GM19193 (cell line): ENCODE measurements around the gene KDM5B.

ENCODE experiments used
- POLR2A ChIP-seq: IDR thresholded peaks from 4 replicates; pipeline ENCODE4 v1.6.1; 2011; ENCODE audit not compliant: insufficient read depth, insufficient read length; ENCODE audit errors: extremely low read depth

The KDM5B gene

DNA sequence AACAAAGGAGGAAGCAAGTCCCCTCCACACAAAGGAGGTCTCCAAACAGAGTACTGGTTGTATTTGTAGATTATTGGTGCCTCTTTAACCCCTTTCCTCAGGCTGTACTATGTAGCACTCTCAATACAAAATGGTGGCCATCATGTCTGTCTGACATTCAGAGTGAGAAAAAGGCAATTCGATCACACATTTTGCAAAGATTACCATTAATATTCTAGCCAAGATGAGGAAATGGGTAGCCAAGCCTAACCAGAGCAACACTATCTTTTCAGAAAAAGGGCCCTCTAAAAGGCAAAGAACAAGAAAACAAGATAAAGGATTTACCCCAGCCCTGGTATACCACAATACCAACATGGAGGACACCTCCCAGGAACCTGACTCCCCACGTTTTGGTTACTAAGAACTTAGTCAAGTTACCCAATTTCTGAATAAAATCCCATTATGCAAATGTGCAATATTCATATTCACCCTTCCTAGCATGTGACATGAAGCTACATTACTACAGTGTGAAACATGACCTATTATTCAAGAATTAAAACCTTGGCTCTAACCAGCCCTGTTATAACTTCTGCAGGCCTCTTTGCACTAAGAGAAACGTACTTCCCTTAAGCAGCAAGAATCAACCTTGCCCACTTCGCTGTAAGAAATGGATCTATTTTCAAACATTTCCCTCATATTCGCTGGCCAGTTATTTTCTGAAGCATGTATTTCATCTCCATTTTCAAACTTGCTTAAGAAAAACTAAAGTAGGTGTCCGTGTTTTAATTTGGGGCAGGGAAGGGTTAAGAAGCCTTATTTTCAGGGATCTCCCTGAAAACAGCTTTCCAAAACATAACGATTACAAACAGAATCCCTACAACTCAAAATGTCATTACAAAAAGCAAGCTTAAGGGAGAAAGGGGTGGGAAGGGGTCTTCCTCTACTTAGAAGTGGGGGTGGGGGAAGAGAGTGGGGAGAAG, 2.1 kb downstream of the KDM5B start:
- no peak for TF ChIP-seq POLR2A

- TF ChIP-seq POLR2A: no peak
Measured at GRCh38 chr1:202804126-202804525, 4.1 kb downstream of the KDM5B start.

DNA sequence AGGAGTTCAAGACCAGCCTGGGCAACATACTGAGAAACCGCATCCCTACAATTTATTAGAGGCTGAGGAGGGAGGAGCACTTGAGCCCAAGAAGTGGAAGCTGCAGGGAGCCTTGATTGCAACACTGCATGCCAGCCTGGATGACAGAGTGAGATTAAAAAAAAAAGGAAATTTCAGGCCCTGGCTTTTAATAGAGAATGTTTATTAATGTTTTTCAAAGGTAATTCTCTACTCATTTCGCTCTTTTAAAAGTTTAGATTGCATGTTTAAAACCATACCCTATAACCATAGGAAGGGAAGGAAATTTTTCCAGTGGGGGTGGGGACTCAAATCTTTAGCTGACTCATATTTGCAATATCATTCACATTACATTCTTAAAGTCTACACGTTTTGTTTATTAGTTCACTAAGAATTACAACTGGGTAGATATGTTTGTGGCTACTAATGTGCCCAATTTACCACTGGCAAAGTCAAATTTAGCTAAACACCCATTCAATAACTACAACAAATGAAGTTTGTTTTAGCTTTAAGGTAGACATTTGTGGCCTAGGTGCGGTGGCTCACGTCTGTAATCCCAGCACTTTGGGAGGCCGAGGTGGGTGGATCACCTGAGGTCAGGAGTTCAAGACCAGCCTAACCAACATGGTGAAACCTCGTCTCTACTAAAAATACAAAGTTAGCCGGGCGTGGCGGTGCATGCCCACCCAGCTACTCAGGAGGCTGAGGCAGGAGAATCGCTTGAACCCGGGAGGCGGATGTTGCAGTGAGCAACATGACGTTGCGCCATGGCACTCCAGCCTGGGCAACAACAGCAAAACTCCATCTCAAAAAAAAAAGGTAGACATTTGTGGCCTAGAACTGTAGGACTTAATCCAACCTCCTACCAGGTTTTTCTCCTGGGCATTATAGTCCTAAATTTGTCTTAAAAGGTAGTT, 5.0 kb downstream of the KDM5B start:
- no peak for TF ChIP-seq POLR2A

DNA sequence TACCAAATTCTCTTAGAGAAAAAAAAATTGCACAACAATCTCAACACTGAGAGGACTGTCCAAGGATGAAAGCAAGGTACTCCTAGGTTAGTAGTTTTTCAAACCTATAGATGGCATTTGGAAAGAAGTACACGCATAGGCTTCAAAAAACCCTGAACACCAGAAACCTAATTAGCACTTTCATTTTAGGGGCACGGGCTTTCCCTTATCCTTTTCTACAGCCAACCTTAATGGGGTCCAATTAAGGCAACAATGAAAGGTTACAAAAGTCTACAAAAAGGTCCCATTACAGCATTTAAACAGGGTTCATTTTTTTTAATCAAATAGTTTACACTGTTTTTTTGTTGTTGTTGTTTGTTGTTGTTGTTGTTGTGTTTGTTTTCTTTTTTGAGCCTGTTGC, 6.2 kb downstream of the KDM5B start:
- no peak for TF ChIP-seq POLR2A

- no peak for TF ChIP-seq POLR2A
Measured at GRCh38 chr1:202801175-202801574, 7.0 kb downstream of the KDM5B start.

DNA sequence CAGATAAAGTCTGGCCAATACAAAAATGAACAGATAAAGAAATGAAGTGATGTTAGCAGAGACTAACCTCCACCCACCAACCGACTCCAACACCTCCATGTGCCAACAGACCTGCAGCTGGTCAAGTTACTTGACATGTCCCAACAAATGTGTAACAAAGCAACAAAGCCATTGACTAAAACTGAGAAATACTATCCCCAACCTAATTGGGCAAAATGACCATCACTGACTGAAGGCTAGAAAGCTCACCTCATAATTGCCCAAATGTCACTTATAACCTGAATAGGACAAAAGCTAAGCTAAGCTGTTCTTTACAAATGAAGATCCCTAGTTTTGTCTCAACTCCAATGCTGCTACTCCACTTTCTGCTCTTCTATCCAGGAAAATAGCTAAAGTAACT, 7.5 kb downstream of the KDM5B start:
- TF ChIP-seq POLR2A: no peak

- no peak for TF ChIP-seq POLR2A
Measured at GRCh38 chr1:202798792-202799331, 9.4 kb downstream of the KDM5B start.

- TF ChIP-seq POLR2A: no peak
Measured at GRCh38 chr1:202798260-202798659, 10.0 kb downstream of the KDM5B start.

DNA sequence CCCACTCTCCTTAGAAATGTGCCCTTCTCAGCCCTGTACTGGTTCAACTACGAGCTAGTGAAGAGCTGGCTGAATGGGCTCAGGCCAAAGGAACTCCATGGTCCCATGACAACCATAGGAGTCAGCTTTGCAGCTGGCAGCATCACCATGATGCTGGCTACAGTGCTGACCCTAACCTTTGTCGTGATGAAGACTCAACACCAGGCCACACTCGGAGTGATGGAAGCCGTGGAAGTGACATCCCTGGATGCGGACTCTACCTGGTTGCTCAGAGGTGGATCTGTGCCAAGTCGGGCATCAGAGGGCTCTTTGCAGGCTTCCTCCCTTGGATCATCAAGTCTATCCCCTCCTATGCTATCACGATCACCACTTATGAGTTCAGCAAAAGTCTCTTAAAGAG, 11.6 kb downstream of the KDM5B start:
- no peak for TF ChIP-seq POLR2A

GRCh38 chr1:202794051-202794740, 14.0 kb downstream of the KDM5B start:
- no peak for TF ChIP-seq POLR2A

DNA sequence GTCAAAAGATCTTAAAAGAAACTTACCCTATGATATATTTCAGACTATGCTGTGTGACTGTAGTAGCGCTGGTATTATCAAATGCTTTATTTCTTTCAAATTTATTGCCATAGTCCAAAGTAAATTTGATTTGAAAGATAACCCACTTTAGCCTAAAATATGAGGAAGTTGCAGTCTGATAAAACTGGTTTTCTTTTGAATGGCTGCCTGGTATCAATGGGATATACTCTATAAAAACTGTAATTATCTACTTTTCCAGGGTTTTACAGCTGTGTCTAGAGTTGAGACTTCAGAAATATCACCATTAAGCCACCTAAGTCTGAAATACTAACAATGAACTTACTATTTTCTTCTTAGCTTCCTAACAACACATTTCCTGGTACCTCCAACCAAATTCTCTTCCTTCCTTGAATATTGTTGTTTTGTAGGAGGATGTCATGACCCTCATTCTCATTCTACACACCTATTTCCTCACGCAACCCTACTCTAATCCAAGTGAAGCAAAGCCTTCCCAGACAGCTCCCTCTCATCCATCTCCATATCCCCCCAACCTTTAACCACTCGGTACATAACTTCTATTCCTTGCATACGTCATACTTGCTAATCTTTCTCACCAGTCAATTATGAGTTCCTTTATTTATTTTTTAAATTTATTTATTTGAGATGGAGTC, 17.0 kb downstream of the KDM5B start:
- TF ChIP-seq POLR2A: no peak

GRCh38 chr1:202788800-202789199, 19.4 kb downstream of the KDM5B start:
- TF ChIP-seq POLR2A: no peak

DNA sequence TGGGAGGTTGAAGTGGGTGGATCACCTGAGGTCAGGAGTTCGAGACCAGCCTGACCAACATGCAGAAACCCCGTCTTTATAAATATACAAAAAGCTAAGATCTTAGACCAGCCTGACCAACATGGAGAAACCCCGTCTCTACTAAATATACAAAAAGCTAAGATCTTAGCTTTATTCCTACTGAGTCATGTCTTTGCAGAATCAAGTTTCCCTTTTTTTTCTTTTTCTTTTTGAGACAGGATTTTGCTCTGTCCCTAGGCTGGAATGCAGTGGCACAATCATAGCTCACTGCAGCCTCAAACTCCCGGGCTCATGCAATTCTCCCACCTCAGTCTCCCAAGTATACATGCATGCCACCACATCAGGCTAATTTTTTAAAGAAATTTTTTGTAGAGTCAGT, 21.4 kb downstream of the KDM5B start:
- no peak for TF ChIP-seq POLR2A

DNA sequence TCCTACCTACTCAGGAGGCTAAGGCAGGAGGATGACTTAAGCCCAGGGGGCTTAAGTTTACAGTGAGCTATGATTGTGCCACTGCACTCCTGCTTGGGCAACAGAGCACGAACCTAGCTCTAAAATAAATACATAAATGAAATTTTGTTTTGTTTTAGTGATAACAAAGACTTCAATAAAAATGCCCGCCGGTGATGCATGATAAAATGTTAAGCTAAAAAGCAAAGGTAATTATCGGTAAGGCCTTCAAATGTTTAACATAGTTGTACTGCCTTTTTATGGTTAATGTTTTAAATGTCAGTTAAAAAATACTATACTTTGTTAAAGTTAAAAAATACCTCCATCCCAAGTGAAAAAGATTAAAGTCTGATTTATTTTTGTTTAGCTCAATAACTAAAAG, 27.0 kb downstream of the KDM5B start:
- TF ChIP-seq POLR2A: no peak

DNA sequence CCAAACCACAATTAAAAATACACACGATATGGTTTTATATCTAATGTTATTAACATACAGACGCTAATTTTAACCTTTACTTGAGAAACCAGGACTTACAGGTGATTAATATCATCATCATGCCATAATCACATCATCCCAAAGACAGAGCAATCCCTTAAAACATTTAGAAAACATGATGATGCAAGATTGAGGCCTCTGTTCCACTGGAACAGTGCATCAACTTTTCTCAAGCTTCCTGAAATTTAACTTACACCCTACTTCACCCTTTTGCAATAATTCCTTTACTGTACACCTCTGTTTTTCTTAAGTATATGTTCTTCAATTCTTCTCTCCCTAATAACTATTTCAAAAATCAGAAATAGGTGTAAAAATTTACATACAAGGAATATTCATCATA, 38.1 kb downstream of the KDM5B start:
- TF ChIP-seq POLR2A: no peak

GRCh38 chr1:202765721-202766120, 42.5 kb downstream of the KDM5B start:
- no peak for TF ChIP-seq POLR2A
